GM21723 (cell line): ENCODE measurements around the gene ACVR1.

Experiments
- ATAC-seq: cut with Tn5 transposase; IDR thresholded peaks from one replicate; pipeline ENCODE4 v1.9.1; 2021; ENCODE audit warnings: mild to moderate bottlenecking, moderate library complexity; ENCODE audit not compliant: unreplicated experiment

ACVR1 gene

DNA sequence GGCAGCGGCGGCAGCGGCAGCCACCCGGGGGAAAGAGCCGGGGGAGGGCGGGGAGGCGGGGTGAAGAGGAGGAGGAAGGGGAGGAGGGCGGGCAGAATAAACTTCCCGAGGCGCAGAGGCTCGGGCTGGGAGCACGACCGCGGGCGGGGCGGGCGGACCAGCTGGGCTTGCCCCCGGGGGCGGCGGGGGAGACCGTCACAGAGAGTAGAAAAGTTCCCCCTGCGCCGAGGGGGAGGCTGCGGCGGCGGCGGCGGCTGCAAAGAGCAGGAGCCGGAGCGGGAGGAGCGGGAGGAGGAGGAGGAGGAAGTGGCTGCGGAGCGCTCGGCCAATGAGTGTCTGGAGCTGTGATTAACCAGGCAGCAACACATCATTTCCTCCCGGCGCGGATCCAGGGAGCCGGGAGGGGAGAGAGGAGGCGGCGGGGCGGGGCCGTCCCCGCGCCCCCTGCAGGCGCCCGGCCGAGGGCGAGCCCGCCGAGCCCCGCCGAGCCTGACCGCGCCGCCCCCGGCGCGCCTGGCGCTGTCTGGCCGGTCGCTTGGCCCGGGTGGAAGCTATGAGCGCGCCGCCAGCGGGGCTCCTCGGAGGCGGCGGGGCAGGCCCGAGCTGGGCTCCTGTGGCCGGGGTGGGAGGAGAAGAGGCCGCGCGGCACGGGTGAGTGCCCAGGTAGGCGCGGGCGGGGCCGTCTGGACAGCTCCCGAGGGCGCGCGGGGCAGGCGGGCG, at the start of gene ACVR1:
TSS of gene ACVR1 (minus strand) at position 265 of the 720 bp plus-strand sequence. CDS start 76,837 bp downstream, outside the sequence.
- peak; percentile 86 for ATAC-seq

DNA sequence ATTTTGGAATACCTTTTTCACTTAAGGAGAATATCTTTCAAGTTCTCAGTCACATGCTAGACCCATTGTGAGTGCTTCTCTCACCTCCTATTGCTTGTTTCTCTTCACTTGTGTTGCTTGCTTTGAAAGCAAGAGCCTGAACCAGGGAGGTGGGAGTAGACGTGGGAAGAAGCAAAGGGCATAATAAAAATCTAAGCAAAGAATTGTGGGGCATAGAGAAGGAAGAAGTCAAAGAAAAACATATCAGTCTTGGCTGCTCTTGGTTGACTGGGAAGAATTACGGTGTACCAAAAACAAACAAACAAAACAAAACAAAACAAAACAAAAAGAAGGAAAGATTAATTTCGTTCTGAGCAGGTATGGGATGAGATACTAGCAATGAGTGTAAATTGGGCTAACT, 48.9 kb upstream of the ACVR1 start:
- ATAC-seq: no peak

DNA sequence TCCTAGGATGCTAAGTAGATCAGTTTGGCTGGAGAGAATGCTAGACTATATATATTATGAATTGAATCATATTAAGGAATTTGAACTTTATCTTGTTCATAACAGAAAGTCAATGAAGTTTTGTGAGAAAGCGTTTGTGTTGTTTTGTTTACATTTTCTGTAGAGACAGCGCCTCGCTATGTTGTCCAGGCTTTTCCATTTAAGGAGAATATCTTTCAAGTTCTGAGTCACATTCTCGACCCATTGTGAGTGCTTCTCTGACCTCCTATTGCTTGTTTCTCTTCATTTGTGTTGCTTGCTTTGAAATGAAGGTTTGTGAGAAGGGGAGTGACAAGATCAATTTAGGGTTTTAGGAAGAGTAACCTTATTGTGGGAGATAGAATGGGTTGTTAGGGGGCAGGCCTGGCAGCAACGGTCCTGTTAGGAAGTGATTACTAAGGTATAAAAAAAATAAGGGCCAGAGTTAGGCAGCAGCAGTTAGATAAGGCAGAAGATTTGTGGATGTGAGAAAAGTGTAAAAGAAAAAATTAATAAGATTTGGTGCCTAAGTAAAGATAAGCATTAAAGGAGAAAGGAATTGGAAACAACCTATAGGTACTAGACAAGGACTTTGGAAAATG, 47.6 kb upstream of the ACVR1 start:
- ATAC-seq: no peak

DNA sequence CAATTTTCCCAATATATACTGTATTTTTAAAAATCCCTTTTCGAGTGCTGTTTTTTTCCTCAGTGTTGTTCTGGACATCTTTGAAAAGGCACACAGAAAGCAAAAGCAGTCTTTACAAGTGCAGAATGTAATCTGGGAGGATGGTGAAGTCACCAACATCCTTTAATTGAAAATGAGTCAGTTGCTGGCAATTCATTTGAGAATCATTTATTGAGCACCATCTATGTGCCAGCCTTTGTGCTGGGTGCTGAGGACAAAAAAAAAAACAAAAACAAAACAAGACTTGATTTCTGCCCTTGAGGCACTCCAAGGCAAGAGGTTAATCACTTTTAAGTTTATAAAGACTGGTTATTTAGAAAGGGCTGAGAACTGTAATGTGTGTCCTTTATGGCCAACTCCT, 46.7 kb upstream of the ACVR1 start:
- no peak for ATAC-seq

DNA sequence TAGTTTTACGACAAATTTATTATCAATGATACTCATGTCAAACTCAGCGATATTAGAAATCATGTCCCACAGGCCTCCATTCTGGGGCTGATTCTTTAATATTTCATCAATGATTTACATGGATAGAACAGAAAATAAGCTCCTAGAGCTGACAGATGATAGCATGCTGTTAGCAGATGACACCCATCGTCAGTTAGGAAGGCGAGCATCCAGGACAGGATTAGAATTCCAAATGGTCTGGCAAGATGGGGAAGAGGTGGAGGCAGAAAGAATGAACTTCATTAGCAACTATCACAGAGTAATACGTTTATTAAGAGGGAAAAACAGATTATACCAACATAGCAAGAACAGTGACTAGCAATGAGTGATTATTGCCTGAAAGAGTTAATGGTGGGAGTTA, 46.2 kb upstream of the ACVR1 start:
- no peak for ATAC-seq

DNA sequence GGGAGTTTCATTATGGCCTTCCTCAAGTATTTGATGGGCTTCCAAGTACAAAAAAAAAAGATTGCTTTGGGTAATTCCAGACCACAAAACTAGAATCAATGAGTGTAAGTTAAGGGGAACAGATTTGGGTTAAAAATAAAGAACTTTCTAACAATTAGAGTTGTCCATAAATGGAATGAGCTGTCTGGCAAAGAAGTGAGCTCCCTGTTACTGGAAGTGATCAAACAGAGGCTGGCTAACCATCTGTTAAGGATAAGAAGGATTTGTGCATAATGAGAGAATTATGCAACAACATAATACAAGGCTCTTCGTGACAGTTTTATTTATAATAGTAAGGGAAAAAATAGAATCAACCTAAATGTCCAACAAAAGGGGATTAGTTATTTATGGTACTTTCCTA, 44.6 kb upstream of the ACVR1 start:
- no peak for ATAC-seq

DNA sequence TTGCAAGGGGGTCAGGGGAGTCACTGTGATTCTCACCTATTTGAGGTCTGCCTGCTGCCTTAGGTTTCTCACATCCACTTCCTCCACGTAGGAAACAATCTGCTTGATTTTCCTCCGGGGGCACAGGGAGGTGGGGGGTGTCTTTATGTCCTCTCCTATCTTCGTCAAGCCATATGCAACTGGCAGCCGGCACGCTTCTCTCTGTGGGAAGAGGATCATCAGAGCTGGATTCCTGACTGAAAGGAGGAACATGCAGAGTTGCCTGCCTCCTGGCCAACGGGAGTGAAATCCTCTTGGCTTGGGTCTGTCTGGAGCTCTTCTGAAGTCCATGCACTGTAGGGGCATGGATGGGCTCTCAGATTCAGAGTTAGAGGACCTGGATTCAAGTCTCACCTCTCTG, 43.1 kb upstream of the ACVR1 start:
- no peak for ATAC-seq

DNA sequence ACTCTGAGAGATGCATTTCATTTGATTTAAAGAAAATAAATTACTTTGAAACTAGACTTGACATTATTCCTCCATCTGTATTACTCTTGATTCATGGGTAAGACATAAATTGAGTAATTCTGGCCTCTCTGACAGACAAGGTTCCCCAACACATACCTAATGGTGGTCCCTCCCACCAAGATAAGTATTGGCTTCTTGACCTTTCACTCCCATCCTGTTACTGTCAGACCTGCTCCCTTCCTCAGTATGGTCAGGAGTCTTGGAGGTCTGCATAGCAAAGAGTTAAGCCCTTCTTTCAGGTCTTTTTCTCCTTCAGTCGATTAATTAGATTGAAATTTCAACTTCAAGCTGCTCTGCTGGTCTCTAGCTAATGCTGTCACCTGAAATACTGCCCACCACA, 42.2 kb upstream of the ACVR1 start:
- no peak for ATAC-seq

DNA sequence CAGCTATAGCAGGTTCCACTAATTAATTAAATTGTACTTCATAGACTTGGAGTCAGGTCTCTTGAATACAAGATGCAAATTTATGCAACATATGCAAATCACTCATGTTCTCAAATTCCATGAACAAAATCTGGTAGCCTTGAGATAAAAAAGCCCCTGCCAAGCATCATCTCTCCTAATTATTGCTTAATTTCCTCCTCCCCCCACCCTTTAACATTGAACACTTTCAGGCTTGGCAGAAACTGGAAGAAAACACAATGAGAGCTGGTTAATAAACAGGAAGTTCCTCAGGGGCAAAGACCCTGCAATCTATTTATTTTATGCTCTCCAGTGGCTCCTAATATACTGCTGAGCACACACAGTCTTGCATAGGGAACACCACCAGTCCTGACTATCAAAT, 35.6 kb upstream of the ACVR1 start:
- no peak for ATAC-seq

DNA sequence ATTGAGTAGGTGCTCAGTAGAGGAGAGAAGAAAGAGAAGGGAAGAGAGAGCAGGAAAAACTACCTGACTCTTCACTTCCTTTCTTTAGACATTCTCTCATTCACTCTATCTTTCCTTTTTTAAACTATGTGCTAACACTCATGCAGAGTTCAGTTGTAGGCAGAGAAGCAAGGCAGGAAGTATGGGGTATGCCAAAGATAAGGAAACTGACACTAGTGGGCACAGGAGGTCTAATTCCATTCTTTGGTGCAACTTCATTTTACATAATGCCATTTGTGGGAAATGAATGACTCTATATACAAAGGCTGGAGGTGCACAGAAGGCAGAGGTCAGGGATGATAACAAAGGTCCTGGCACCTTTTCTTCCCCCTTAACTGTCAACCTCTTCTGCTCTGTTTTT, 35.1 kb upstream of the ACVR1 start:
- ATAC-seq: no peak

DNA sequence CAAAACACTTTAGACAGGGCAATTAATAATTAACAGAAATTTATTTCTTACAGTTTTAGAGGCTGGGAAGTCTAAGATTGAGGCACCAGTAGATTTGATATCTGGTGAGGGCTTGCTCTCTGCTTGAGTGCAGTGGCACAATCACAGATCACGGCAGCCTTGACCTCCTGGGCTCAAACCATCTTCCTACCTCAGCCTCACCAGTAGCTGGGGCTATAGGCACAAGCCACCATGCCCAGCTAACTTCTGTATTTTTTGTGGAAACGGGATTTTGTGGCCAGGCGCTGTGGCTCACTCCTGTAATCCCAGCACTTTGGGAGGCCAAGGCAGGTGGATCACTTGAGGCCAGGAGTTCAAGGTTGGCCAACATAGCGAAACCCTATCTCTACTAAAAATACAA, 29.0 kb upstream of the ACVR1 start:
- no peak for ATAC-seq

DNA sequence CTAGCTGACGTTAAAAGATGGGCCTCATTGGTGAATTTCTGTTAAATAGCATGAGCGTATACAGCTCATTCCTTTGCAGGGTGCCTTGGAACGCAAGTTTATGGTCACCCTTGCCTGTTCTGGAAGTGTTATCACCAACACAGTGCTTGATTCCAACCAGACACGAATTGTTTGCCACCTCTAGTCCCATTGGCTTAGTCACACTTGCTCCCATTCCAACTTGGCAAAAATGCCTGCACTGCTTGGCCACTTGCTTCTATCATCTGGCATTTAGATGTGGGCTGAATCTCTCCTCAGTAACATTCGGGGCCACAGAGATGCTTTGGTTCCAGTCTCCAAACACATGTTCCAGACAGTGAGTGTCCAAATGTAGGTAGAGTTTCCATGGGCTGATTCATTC, 27.5 kb upstream of the ACVR1 start:
- ATAC-seq: no peak

DNA sequence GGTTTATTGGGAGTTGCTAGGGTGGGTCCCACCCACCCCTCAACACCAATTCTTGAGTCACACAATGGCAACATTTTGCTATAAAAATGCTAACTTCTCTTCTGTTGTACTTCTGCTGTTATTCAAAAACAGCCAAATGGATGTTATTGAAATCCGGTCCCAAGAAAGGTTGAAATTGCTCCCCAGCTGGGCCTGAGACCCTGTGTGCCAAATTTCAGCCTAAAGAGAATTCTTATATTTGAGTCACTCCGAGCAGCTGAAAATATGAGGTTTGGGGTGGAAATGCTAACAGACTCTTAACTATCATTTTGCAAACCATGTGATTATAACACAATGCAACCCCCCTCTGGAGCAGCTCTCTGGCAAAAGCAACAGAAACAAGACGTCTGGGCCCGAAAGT, 27.0 kb upstream of the ACVR1 start:
- ATAC-seq: no peak

DNA sequence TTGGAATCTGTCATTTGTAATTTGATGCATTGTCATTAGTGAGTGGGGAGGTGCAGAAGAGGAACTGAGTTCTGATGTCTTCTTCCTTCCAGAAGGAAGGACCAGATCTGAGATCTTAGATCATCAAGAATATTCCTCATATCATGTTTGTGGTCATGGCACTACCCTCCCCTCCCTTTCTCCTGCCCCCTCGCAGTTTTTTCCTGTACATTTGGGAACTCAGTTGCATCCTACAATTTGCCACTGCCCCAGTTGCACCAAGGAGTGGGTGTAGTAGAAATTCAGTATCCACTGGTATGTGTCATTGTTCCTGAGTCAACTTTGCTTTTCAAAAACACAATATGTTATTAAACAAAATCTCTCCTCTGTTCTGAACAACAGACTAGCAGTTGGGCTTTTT, 26.6 kb upstream of the ACVR1 start:
- no peak for ATAC-seq

DNA sequence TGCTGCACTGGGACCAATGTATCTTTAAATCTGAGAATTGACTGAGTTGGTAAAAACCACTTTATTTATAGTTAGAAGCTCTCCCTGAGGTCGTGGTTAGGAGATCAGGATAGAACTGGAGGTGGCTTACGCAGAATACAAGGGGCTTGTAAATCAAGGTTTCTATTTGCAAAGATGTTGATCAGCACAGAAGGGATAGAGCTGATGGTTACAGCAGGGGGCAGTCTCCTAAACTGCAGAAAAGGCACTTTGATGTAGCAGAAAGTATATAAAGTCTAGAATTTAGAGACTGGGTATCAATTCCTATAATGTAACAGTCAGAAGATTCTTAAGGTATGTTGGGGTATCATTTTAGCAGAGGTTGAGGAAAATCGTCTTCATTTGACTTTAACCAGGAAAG, 25.2 kb upstream of the ACVR1 start:
- no peak for ATAC-seq

DNA sequence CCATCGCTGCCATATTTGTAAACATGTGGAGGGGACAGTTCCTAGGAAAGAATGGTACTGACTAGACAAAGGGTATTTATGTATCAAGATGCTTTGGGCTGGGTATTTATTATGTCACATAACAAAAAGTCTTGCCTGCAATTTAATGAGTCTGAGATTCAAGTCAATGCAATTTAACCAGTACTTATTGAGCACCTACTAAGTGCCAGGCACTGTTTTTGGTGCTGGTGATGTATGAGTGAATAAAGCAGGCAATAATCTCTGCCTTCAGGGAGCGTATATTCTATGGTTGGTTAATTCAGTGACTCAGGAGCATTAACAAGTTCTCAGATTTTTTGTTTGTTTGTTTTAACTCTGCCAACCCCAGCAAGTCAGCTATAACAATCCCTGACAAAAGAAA, 24.6 kb upstream of the ACVR1 start:
- no peak for ATAC-seq

DNA sequence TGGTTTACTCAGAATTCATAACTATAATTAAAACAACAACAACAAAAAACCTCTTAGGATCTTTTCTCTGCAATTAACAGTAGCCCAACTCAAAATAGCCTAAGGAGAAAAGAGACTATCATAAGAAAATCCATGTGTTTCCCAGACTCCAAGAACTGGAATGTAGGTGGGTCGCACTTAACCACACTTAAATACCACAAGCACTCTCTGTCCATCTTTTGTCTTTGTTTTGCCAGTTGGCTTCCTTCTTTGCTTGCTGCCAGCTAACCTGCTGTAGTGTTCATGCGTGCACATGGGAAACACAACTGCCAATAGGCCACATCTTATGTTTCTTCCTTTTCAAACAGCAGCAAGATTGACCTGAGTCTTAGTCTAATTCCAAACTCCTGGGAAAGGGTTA, 24.1 kb upstream of the ACVR1 start:
- no peak for ATAC-seq

DNA sequence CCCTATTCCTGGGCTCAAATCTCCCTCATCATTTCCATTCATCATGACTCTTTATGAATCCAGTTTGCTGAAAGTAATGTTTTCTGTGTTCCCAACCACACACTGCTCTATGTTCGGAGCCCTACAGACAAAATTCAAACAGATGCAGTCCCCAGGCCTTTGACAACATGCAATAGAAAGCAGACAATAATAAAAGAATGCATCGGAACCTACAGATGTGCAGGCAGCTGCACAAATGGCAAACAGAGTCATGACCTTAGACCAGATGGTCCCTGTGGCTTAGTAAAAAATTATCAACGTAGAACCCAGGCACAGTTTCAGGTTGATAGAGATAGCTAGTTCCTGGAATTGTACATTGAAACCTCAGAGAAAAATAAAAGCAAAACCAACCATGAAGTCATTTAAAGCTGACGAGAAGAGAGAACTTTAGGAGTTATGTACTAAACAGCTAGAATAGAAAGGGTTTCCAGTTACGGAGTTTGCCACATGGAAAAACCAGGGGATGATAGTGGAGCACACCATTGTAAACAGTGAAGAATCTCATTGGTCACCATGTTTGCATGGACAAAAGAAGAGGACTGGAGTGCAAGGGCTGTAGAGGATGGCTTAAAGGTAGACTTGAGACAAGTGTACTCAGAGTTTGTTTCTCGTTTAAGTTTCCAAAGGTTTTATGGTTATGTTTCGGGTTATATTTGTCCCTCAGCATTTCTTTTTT, 23.2 kb upstream of the ACVR1 start:
- peak; percentile 75 for ATAC-seq

DNA sequence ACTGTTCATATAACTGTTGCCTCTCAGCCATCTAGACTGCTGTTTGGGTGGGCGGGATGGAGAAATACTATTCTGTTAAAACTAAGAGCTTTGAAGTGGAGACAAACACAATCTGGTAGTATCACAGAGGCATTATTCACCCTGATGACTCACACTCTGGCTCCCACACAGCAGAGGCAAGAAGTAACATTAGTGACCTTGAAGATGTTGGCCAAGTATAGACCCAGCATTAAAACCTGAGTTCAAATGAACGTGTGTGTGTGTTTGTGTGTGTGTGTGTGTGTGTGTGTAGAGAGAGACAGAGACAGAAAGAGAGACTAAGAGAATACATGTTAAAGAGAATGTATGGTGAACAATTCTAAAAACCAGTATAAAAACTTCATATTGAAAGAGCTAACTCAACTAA, 22.5 kb upstream of the ACVR1 start:
- no peak for ATAC-seq

DNA sequence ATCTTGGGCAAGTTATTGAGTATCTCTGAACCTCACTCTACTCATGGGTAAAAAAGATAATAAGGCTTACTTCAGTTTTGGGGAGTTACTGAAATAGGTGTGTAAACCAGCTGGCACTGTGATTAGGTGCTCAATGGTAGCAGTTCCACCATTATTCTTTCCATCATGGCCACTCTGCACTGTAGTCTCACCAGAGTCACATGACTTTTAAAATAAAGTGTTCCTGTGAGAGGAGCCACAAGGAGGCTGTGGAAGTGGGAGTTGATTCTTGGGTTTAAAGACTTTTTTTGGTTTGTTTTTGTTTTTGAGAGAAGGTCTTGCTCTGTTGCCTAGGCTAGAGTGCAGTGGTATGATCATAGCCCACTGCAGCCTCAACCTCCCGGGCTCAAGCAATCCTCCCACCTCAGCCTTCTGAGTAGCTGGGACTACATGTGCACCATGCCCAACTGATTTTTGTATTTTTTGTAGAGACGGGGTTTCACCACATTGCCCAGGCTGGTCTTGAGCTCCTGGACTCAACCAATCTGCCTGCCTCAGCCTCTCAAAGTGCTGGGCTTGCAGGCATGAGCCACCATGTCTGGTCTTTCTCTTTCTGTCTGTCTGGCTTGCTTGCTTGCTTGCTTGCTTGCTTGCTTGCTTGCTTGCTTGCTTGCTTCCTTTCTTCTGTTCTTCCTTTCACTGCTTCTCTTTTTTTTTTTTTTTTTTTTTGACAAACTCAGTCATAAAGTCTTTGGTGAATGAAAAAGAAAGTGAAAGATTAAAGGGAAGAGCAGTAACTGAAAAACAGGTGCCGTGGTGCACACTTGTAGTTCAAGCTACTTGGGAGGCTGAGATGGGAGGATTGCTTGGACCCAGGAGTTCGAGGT, 21.2 kb upstream of the ACVR1 start:
- peak; percentile 54 for ATAC-seq

DNA sequence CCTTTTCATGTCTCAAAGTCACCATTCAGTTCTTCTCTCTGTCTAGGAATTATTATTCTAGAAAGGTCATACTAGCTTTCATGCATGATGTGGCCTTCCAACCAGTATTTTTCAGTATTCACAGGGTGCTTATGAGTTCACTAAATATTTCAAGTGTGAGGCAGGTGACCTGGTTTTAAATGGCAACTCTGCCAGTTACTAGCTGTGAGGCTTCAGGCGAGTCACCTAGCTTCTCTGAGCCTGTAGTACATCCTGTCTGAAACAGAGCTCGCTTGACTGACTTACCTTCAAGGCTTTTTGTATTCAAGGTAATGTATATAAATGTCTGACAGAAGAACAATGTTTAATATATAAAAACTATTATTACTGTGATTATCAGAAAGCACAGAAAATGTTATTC, 19.4 kb upstream of the ACVR1 start:
- no peak for ATAC-seq
